ENCODE measurements around the gene CYBC1. TPM values are rescaled to one million over a fixed set of nuclear protein-coding genes. Genes with fewer than 3 reads are reported as not detected.

CYBC1 gene
- total RNA-seq, 1 experiment from 2014 or later, result 99.9 TPM

DNA sequence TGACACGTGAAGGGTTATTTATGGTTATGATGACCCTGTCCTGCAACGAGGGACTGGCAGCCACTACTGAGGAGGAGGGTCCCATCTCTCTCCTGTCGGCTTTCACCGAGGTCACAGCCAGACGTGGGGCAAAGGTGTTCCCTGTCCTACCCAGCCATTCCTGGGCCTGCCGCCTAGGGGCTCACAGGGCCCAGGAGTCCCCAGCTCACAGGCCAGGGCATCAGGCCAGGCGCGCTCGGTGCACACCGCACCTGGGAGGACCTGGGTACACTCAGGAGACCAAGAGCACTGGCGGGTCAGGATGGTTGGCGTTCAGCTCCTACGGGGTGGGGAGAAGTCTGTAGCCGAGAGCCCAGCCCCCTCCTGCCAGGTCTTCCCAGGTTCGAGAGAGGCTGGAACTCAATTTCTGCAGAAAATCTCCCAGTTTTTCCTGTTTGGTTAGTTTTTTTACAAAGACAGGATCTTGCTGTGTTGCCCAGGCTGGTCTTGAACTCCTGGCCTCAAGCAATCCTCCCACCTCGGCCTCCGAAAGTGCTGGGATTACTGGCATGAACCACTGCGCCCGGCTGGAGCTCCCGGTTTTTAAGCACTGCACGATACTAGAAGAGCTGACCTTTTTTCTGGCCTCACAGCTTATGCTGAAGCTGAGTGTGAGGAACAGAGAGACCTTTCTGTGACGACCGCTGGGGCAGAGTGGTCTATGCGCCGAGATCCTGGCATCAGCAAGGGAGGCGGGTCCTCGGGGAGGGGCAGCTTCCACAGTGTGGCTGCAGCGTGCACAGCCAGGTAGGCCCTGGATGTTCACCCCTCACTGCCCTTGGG is 7.7 kb downstream of the CYBC1 start:
- TSS peak; percentile 60 for BruUV-seq (replicated peaks)
- Mint-ChIP-seq H3K9me3 (ENCODE audit: unreplicated experiment) (no peaks in the 10 kb centered on the region), H3K4me1 (ENCODE audit: low read depth, unreplicated experiment) (no peaks in the 10 kb centered on the region), H3K27me3 (ENCODE audit: insufficient read depth, unreplicated experiment) (no peaks in the 10 kb centered on the region), H3K4me3 (ENCODE audit: unreplicated experiment) (no peak overlapping the region), H3K36me3 (ENCODE audit: insufficient read depth, unreplicated experiment) (peaks cover 51% of the 10 kb centered on the region), H3K27ac (ENCODE audit: unreplicated experiment) (peak overlapping the region; percentile 50)
- H3K36me3 ChIP-seq (ENCODE audit: control insufficient read depth, insufficient read depth, low read length), result peaks cover 1% of the 10 kb centered on the region; the same call in 1 of the 2 replicates
- TF ChIP-seq, protein P1, sequence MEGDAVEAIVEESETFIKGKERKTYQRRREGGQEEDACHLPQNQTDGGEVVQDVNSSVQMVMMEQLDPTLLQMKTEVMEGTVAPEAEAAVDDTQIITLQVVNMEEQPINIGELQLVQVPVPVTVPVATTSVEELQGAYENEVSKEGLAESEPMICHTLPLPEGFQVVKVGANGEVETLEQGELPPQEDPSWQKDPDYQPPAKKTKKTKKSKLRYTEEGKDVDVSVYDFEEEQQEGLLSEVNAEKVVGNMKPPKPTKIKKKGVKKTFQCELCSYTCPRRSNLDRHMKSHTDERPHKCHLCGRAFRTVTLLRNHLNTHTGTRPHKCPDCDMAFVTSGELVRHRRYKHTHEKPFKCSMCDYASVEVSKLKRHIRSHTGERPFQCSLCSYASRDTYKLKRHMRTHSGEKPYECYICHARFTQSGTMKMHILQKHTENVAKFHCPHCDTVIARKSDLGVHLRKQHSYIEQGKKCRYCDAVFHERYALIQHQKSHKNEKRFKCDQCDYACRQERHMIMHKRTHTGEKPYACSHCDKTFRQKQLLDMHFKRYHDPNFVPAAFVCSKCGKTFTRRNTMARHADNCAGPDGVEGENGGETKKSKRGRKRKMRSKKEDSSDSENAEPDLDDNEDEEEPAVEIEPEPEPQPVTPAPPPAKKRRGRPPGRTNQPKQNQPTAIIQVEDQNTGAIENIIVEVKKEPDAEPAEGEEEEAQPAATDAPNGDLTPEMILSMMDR (IDR thresholded peaks at IDR 0.05; ENCODE audit: insufficient read depth in 1 of 2, low read depth in 1 of 2, low read length in 1 of 2, severe bottlenecking in 1 of 2, unreplicated experiment in 1 of 2), result no peak
- no peak overlapping the region for H3K4me3 ChIP-seq (ENCODE audit: low read depth, low read length)
- no peaks in the 10 kb centered on the region for H3K9me3 ChIP-seq
- H3K27me3 ChIP-seq (replicated peaks; ENCODE audit: control insufficient read depth, insufficient read depth, low read length), result no peaks in the 10 kb centered on the region
- no peak for DNase-seq
- POLR2A ChIA-PET, result no interaction called here
- CTCF ChIA-PET, result no interaction called here
- no peaks in the 10 kb centered on the region for H3K4me1 ChIP-seq
- intact Hi-C loops (cut with micrococcal nuclease; ENCODE audit: unreplicated experiment), result no loop called here

DNA sequence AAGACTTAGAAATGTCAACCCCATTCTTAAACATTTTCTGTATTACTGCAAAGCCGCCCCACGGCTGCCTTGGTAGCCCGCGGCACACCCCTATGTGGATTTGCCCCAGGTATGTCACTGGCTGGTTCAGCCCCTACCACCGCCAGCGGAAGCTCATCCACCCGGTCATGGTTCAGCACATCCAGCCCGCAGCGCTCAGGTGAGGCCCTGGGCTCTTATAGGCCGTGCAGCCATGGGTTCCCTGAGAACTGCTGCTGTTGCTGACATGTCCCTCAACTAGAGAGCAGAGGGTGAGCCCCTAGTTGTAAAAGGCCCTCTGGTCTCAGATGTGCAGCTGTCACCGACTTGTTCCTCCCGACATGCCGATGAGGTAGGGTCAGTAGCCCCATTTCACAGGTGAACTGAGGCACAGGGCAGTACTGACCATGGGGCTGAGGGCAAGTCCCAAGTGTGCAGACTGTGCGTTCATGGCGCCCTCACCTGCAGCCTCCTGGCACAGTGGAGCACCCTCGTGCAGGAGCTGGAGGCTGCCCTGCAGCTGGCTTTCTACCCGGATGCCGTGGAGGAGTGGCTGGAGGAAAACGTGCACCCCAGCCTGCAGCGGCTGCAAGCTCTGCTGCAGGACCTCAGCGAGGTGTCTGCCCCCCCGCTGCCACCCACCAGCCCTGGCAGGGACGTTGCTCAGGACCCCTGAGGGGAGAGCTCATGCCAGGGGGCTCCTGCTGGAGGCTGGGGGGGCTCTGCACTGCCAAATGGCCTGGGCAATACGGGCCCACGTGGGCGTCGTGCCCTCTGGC is 8.7 kb downstream of the CYBC1 start:
- H3K4me1 Mint-ChIP-seq (ENCODE audit: low read depth, unreplicated experiment), result no peaks in the 10 kb centered on the region
- Histone ChIP-seq H3K4me3 (ENCODE audit: low read depth, low read length) (no peak overlapping the region), H3K4me1 (no peaks in the 10 kb centered on the region), H3K9me3 (no peaks in the 10 kb centered on the region), H3K36me3 (ENCODE audit: control insufficient read depth, insufficient read depth, low read length) (peaks cover 1% of the 10 kb centered on the region; the same call in 1 of the 2 replicates), H3K27me3 (replicated peaks; ENCODE audit: control insufficient read depth, insufficient read depth, low read length) (no peaks in the 10 kb centered on the region)
- H3K27me3 Mint-ChIP-seq (ENCODE audit: insufficient read depth, unreplicated experiment), result no peaks in the 10 kb centered on the region
- ChIA-PET POLR2A (no interaction called here), CTCF (no interaction called here)
- no peak overlapping the region for H3K27ac Mint-ChIP-seq (ENCODE audit: unreplicated experiment)
- H3K4me3 Mint-ChIP-seq (ENCODE audit: unreplicated experiment), result no peak overlapping the region
- BruUV-seq (replicated peaks), result no TSS peak
- intact Hi-C loops (cut with micrococcal nuclease; ENCODE audit: unreplicated experiment), result no loop called here
- H3K9me3 Mint-ChIP-seq (ENCODE audit: unreplicated experiment), result no peaks in the 10 kb centered on the region
- DNase-seq, result no peak
- TF ChIP-seq, protein P1 (IDR thresholded peaks at IDR 0.05; ENCODE audit: insufficient read depth in 1 of 2, low read depth in 1 of 2, low read length in 1 of 2, severe bottlenecking in 1 of 2, unreplicated experiment in 1 of 2), result no peak
- peaks cover 51% of the 10 kb centered on the region for H3K36me3 Mint-ChIP-seq (ENCODE audit: insufficient read depth, unreplicated experiment)

DNA sequence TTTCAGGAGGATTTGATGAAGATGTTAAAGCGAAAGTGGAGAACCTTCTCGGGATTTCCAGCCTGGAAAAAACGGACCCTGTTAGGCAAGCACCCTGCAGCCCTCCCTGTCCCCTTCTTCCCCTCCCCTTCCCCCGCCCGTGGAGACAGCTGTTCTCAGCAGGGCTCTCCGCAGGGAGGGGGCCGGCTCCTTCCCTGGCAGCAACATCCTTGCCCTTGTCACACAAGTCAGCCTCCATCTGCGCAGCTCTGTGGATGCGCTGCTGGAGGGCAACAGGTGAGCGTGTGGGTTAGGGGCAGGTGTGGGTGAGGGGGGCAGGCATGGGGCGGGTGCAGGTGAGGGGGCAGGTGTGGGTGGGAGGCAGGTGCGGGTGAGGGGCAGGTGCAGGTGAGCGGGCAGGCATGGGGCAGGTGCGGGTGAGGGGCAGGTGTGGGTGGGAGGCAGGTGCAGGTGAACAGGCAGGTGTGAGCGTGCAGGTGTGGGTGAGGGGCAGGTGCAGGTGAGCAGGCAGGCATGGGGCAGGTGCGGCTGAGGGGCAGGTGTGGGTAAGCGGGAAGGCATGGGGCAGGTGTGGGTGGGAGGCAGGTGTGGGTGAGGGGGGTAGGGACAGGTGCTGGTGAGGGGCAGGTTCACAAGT is 9.4 kb downstream of the CYBC1 start:
- Histone ChIP-seq H3K4me3 (ENCODE audit: low read depth, low read length) (no peak overlapping the region), H3K9me3 (no peaks in the 10 kb centered on the region), H3K4me1 (no peaks in the 10 kb centered on the region), H3K36me3 (ENCODE audit: control insufficient read depth, insufficient read depth, low read length) (peaks cover 1% of the 10 kb centered on the region; the same call in 1 of the 2 replicates), H3K27me3 (replicated peaks; ENCODE audit: control insufficient read depth, insufficient read depth, low read length) (no peaks in the 10 kb centered on the region)
- BruUV-seq (replicated peaks), result no TSS peak
- H3K4me1 Mint-ChIP-seq (ENCODE audit: low read depth, unreplicated experiment), result no peaks in the 10 kb centered on the region
- H3K4me3 Mint-ChIP-seq (ENCODE audit: unreplicated experiment), result no peak overlapping the region
- no peaks in the 10 kb centered on the region for H3K9me3 Mint-ChIP-seq (ENCODE audit: unreplicated experiment)
- H3K27ac Mint-ChIP-seq (ENCODE audit: unreplicated experiment), result no peak overlapping the region
- CTCF ChIA-PET, result no interaction called here
- peaks cover 51% of the 10 kb centered on the region for H3K36me3 Mint-ChIP-seq (ENCODE audit: insufficient read depth, unreplicated experiment)
- TF ChIP-seq, protein P1 (IDR thresholded peaks at IDR 0.05; ENCODE audit: insufficient read depth in 1 of 2, low read depth in 1 of 2, low read length in 1 of 2, severe bottlenecking in 1 of 2, unreplicated experiment in 1 of 2), result no peak
- no peaks in the 10 kb centered on the region for H3K27me3 Mint-ChIP-seq (ENCODE audit: insufficient read depth, unreplicated experiment)
- intact Hi-C loops (cut with micrococcal nuclease; ENCODE audit: unreplicated experiment), result no loop called here
- POLR2A ChIA-PET, result no interaction called here
- no peak for DNase-seq

Data from Caco-2 (cell line).